Stimulated activated CD8-positive, alpha-beta memory T cell treated with anti-CD3 and anti-CD28 coated beads, Interleukin-4, amount 100 ng/mL, for 48 hours (primary cell): ENCODE measurements around the gene CDC25B.

Experiments used
- DNase-seq: peaks from one replicate; pipeline ENCODE4 v3.0.0-alpha.2; 2020

CDC25B gene

GRCh38 chr20:3795511-3796468 lies at the start of gene CDC25B:
TSS of gene CDC25B (plus strand) at chr20:3796310. CDS start at chr20:3796532, 222 bp downstream.
- DNase-seq = peak; percentile 94

- DNase-seq = no peak
Measured at GRCh38 chr20:3747471-3747870, 48.6 kb upstream of the CDC25B start.

- DNase-seq = no peak
Measured at GRCh38 chr20:3748073-3748472, 48.0 kb upstream of the CDC25B start.

- DNase-seq = no peak
Measured at GRCh38 chr20:3749087-3749688, 46.9 kb upstream of the CDC25B start.

- peak; percentile 67 for DNase-seq
Measured at GRCh38 chr20:3749689-3750531, 46.2 kb upstream of the CDC25B start.

- DNase-seq = no peak
Measured at GRCh38 chr20:3751305-3751674, 44.8 kb upstream of the CDC25B start.

- DNase-seq = peak; percentile 70
Measured at GRCh38 chr20:3751675-3752385, 44.3 kb upstream of the CDC25B start.

- DNase-seq = no peak
Measured at GRCh38 chr20:3752386-3752759, 43.7 kb upstream of the CDC25B start.

- DNase-seq = peak; percentile 74
Measured at GRCh38 chr20:3753098-3753497, 43.0 kb upstream of the CDC25B start.

GRCh38 chr20:3753501-3754275 lies 42.4 kb upstream of the CDC25B start:
- DNase-seq = no peak

- no peak for DNase-seq
Measured at GRCh38 chr20:3754276-3754630, 41.9 kb upstream of the CDC25B start.

GRCh38 chr20:3755269-3755668 lies 40.8 kb upstream of the CDC25B start:
- DNase-seq = no peak

- DNase-seq = no peak
Measured at GRCh38 chr20:3755814-3756480, 40.2 kb upstream of the CDC25B start.

GRCh38 chr20:3757268-3757667 lies 38.8 kb upstream of the CDC25B start:
- no peak for DNase-seq

GRCh38 chr20:3758566-3758965 lies 37.5 kb upstream of the CDC25B start:
- DNase-seq = no peak

- DNase-seq = no peak
Measured at GRCh38 chr20:3759316-3759823, 36.7 kb upstream of the CDC25B start.

GRCh38 chr20:3759884-3760283 lies 36.2 kb upstream of the CDC25B start:
- no peak for DNase-seq

GRCh38 chr20:3760655-3761348 lies 35.3 kb upstream of the CDC25B start:
- DNase-seq = no peak

GRCh38 chr20:3763671-3764601 lies 32.2 kb upstream of the CDC25B start:
- no peak for DNase-seq
